Osteocyte (in vitro differentiated cells): ENCODE data around the gene CDK19. TPM values are rescaled to one million over a fixed set of nuclear protein-coding genes. Genes with fewer than 3 reads are reported as not detected.

Source experiments
- DNase-seq: peaks from one replicate; pipeline ENCODE4 v3.0.0; 2021; ENCODE audit warnings: mixed read lengths; ENCODE audit not compliant: unreplicated experiment; ENCODE audit errors: extremely low spot score
- H3K27ac Mint-ChIP-seq: one replicate; pipeline ENCODE4 v1.8.0; 2021; ENCODE audit warnings: mild to moderate bottlenecking, mixed read lengths; ENCODE audit not compliant: unreplicated experiment
- H3K27me3 Mint-ChIP-seq: one replicate; pipeline ENCODE4 v1.8.0; 2021; ENCODE audit warnings: mixed read lengths; ENCODE audit not compliant: unreplicated experiment
- H3K36me3 Mint-ChIP-seq: one replicate; pipeline ENCODE4 v1.8.0; 2021; ENCODE audit warnings: mixed read lengths; ENCODE audit not compliant: unreplicated experiment
- H3K4me1 Mint-ChIP-seq: one replicate; pipeline ENCODE4 v1.8.0; 2021; ENCODE audit warnings: mixed read lengths; ENCODE audit not compliant: unreplicated experiment
- H3K4me3 Mint-ChIP-seq: one replicate; pipeline ENCODE4 v1.8.0; 2021; ENCODE audit warnings: mild to moderate bottlenecking, moderate library complexity, mixed read lengths; ENCODE audit not compliant: unreplicated experiment
- H3K9me3 Mint-ChIP-seq: one replicate; pipeline ENCODE4 v1.8.0; 2021; ENCODE audit warnings: mixed read lengths; ENCODE audit not compliant: unreplicated experiment
- CTCF ChIP-seq: fragments of 200-600 bp; sonication (generic); IDR thresholded peaks from 2 replicates; pipeline ENCODE4 v1.5.0; 2021; ENCODE audit warnings: antibody characterized with exemption, mild to moderate bottlenecking, moderate library complexity
- total RNA-seq: library from RNA; stranded (reverse); gene quantifications from 2 replicates; pipeline ENCODE4 v1.2.1, GENCODE V29; 2021

CDK19 gene
- total RNA-seq, 1 donor from 2014 or later, result 32.4 TPM

GRCh38 chr6:110826236-110827129, 11.2 kb upstream of the CDK19 start:
- Mint-ChIP-seq H3K4me1 (no peaks in the 10 kb centered on the region), H3K9me3 (no peaks in the 10 kb centered on the region), H3K27me3 (no peaks in the 10 kb centered on the region), H3K4me3 (no peak overlapping the region), H3K27ac (no peak overlapping the region), H3K36me3 (no peaks in the 10 kb centered on the region)
- TF ChIP-seq CTCF, result no peak
- DNase-seq, result no peak

GRCh38 chr6:110823146-110823545, 7.9 kb upstream of the CDK19 start:
- Mint-ChIP-seq H3K27ac (no peak overlapping the region), H3K36me3 (no peaks in the 10 kb centered on the region), H3K4me3 (no peak overlapping the region), H3K27me3 (no peaks in the 10 kb centered on the region), H3K9me3 (no peaks in the 10 kb centered on the region), H3K4me1 (no peaks in the 10 kb centered on the region)
- DNase-seq, result no peak
- TF ChIP-seq CTCF, result no peak

DNA sequence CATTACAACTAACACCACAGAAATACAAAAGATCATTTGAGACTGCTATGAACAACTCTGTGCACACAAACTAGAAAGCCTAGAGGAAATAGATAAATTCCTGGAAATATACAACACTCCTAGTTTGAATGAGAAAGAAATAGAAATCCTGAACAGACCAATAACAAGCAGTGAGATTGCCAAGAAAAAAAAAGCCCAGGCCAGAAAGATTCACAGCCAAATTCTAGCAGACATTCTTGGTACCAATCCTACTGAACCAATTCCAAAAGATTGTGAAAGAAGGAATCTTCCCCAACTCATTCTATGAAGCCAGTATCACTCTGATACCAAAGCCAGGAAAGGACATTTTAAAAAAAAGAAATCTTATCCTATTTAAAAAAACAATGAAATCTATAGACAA, 7.0 kb upstream of the CDK19 start:
- no peaks in the 10 kb centered on the region for H3K36me3 Mint-ChIP-seq
- no peaks in the 10 kb centered on the region for H3K27me3 Mint-ChIP-seq
- no peak overlapping the region for H3K4me3 Mint-ChIP-seq
- no peaks in the 10 kb centered on the region for H3K9me3 Mint-ChIP-seq
- TF ChIP-seq CTCF, result no peak
- DNase-seq, result no peak
- H3K4me1 Mint-ChIP-seq, result no peaks in the 10 kb centered on the region
- no peak overlapping the region for H3K27ac Mint-ChIP-seq

- Mint-ChIP-seq H3K4me1 (peaks cover 27% of the 10 kb centered on the region), H3K36me3 (no peaks in the 10 kb centered on the region), H3K4me3 (peak overlapping the region; percentile 99), H3K27ac (peak overlapping the region; percentile 99), H3K27me3 (no peaks in the 10 kb centered on the region), H3K9me3 (no peaks in the 10 kb centered on the region)
- TF ChIP-seq CTCF, result no peak
- no peak for DNase-seq
These were observed 1.4 kb upstream of the CDK19 start for GRCh38 chr6:110816677-110817076.

DNA sequence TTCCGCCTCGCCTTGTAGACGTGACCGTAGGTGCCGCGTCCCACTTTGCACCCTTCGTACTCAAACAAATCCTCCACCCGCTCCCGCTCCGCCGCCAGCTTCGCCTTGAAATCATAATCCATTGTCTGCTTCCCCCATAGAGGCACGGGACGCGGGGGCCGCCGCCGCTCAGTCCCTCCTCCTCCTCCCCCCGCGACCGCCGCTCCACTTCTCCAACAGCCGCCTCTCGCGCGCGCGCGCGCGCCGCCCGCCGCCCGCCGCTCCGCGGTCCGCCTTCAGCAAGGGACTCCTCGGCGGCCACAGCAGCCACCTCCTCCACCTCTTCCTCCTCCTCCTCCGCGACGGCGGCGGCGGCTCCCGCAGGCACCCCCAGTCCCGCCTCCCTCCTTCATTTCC, 256 bp downstream of the CDK19 start:
- DNase-seq, result no peak
- peak overlapping the region; percentile 99 for H3K27ac Mint-ChIP-seq
- no peaks in the 10 kb centered on the region for H3K36me3 Mint-ChIP-seq
- no peak for TF ChIP-seq CTCF
- no peaks in the 10 kb centered on the region for H3K27me3 Mint-ChIP-seq
- H3K4me3 Mint-ChIP-seq, result peak overlapping the region; percentile 99
- H3K9me3 Mint-ChIP-seq, result peaks cover under 1% of the 10 kb centered on the region
- H3K4me1 Mint-ChIP-seq, result peaks cover 27% of the 10 kb centered on the region
